NCI-H446 treated with DMSO at 0.1 percent for 48 hours (cell line): ENCODE data around the gene ST6GAL2.

ENCODE experiments used
- DNase-seq: peaks from one replicate; lab custom pipeline; 2025; lab: John Stamatoyannopoulos, UW

The ST6GAL2 gene

GRCh38 chr2:106864051-106864450 lies 21.9 kb downstream of the ST6GAL2 start:
- DNase-seq, result no peak

- no peak for DNase-seq
Observed at GRCh38 chr2:106863387-106863786, 22.6 kb downstream of the ST6GAL2 start.

- no peak for DNase-seq
Observed at GRCh38 chr2:106859498-106859897, 26.5 kb downstream of the ST6GAL2 start.

GRCh38 chr2:106858810-106859209 lies 27.2 kb downstream of the ST6GAL2 start:
- no peak for DNase-seq

- no peak for DNase-seq
Observed at GRCh38 chr2:106857882-106858478, 28.0 kb downstream of the ST6GAL2 start.

- DNase-seq, result peak; percentile 17
Observed at GRCh38 chr2:106853631-106854030, 32.3 kb downstream of the ST6GAL2 start.

GRCh38 chr2:106851881-106852501 lies 34.0 kb downstream of the ST6GAL2 start:
- DNase-seq, result no peak

- no peak for DNase-seq
Observed at GRCh38 chr2:106851087-106851874, 34.7 kb downstream of the ST6GAL2 start.

GRCh38 chr2:106849253-106849652 lies 36.7 kb downstream of the ST6GAL2 start:
- no peak for DNase-seq

GRCh38 chr2:106847366-106847765 lies 38.6 kb downstream of the ST6GAL2 start:
- DNase-seq, result no peak

GRCh38 chr2:106845716-106846115 lies 40.3 kb downstream of the ST6GAL2 start:
- DNase-seq, result no peak

- DNase-seq, result no peak
Observed at GRCh38 chr2:106843910-106844250, 42.1 kb downstream of the ST6GAL2 start.

GRCh38 chr2:106843001-106843909 lies 42.7 kb downstream of the ST6GAL2 start:
- DNase-seq, result no peak

- DNase-seq, result no peak
Observed at GRCh38 chr2:106841886-106842645, 43.9 kb downstream of the ST6GAL2 start.

- no peak for DNase-seq
Observed at GRCh38 chr2:106840818-106841217, 45.1 kb downstream of the ST6GAL2 start.

GRCh38 chr2:106839849-106840595 lies 45.9 kb downstream of the ST6GAL2 start:
- DNase-seq, result no peak

GRCh38 chr2:106833256-106833655 lies 52.7 kb downstream of the ST6GAL2 start:
- DNase-seq, result no peak

- DNase-seq, result no peak
Observed at GRCh38 chr2:106831816-106832569, 54.0 kb downstream of the ST6GAL2 start.

- DNase-seq, result no peak
Observed at GRCh38 chr2:106831241-106831640, 54.7 kb downstream of the ST6GAL2 start.

- DNase-seq, result no peak
Observed at GRCh38 chr2:106830191-106830590, 55.8 kb downstream of the ST6GAL2 start.
